Stimulated activated effector memory CD8-positive, alpha-beta T cell treated with anti-CD3 and anti-CD28 coated beads, Interleukin-12 subunit alpha, Interleukin-12 subunit beta, amount 100 ng/mL, for 72 hours (primary cell): Measurements from ENCODE around the gene CXCR3.
"Not testable (repeated sequence)": the region's sequence is repeated elsewhere in the genome, so short reads cannot be mapped to it uniquely, and the experiment has no call there.

ENCODE experiments used
- ATAC-seq: fragments of 150-1000 bp; cut with Tn5 transposase; 2 replicates; pipeline ENCODE4 v1.10.0; 2021
- DNase-seq, 2 donors: peaks; one replicate each; pipeline ENCODE4 v3.0.0; 2021 to 2022; ENCODE audit warnings: low spot score in 2 of 2
- H3K27ac Mint-ChIP-seq: one replicate; pipeline ENCODE4 v1.8.0; 2022; ENCODE audit warnings: mild to moderate bottlenecking, mixed read lengths
- H3K36me3 Mint-ChIP-seq: one replicate; pipeline ENCODE4 v1.8.0; 2022; ENCODE audit warnings: mild to moderate bottlenecking, mixed read lengths
- H3K4me1 Mint-ChIP-seq: one replicate; pipeline ENCODE4 v1.8.0; 2022; ENCODE audit warnings: mixed read lengths
- H3K4me3 Mint-ChIP-seq: one replicate; pipeline ENCODE4 v1.8.0; 2022; ENCODE audit warnings: mild to moderate bottlenecking, mixed read lengths
- H3K9me3 Mint-ChIP-seq: one replicate; pipeline ENCODE4 v1.8.0; 2022; ENCODE audit warnings: mixed read lengths

Gene CXCR3

GRCh38 chrX:71618303-71618721, at the start of gene CXCR3:
Gene CXCR3, minus strand, starts transcription at chrX:71618511. Its CDS starts 62 bp downstream, at chrX:71618449.
- peak; percentile 70 for ATAC-seq
- peaks cover 77% of the 10 kb centered on the region for H3K4me1 Mint-ChIP-seq

DNA sequence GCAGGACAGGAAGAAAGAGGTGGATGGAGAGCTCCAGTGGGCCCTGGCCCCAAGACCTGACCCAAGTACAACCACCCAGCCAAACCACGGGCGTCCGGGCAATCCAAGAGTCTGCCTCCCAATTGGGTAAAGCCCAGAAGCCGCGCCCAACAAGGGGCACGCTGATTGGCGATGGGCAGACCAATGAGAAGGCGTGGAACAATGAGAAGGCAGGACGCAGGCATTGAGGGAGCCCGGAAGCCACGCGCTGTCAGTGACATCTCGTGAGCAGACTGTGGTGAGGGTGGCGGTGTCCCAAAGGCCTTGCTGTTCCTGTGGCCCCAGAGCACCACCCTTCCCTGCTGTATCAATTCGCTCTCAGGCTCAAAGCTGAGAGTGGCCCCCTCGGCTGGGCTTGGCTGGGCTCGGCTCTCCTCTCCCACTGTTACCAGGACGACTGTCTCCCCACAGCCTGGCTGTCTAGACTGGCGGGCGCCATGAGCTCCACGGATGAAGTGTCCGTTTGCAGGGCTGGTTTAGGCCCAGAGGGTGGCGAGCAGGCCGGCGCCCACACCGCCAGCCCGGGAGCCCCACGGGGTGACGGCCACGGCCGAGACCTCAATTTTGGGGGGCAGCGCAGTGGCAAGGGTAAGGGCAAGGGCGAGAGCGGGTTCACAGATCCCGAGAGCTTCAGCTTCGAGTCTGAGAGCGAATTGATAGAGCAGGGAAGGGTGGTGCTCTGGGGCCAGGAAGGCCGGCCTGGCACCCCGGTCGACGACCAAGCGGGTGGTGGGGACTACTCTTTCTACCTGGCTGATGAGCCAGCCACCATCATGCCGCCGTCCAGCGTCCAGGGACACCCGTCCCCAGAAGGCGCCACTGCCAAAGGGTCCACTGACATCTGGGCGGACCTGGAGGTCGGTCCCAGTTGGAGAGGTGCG, 49.3 kb upstream of the CXCR3 start, which contains the start of gene LOC101059915:
TSS of gene LOC101059915 (plus strand) at position 219 of the 920 bp plus-strand sequence.
- no peak for ATAC-seq
- H3K27ac Mint-ChIP-seq, result no peak within 1 kb of the TSS
- no peaks in the 10 kb centered on the region for H3K9me3 Mint-ChIP-seq
- DNase-seq, result no peak
- no peaks in the 10 kb centered on the region for H3K36me3 Mint-ChIP-seq
- H3K4me1 Mint-ChIP-seq, result peaks cover 31% of the 10 kb centered on the region
- H3K4me3 Mint-ChIP-seq, result no peak within 1 kb of the TSS

More at GRCh38 chrX:71618303-71618721, at the start of gene CXCR3:
- no peaks in the 10 kb centered on the region for H3K9me3 Mint-ChIP-seq
- peak within 1 kb of the TSS; percentile 95 for H3K27ac Mint-ChIP-seq
- H3K36me3 Mint-ChIP-seq, result peaks cover 64% of the 10 kb centered on the region
- peak; percentile 41 to 80 for DNase-seq
- H3K4me3 Mint-ChIP-seq, result peak within 1 kb of the TSS; percentile 83

- H3K36me3 Mint-ChIP-seq, result no peaks in the 10 kb centered on the region
- ATAC-seq (no peak), DNase-seq (no peak)
- H3K4me1 Mint-ChIP-seq, result peaks cover 31% of the 10 kb centered on the region
- H3K9me3 Mint-ChIP-seq, result no peaks in the 10 kb centered on the region
- H3K4me3 Mint-ChIP-seq, result no peak overlapping the region
- H3K27ac Mint-ChIP-seq, result no peak overlapping the region
These were observed 48.2 kb upstream of the CXCR3 start for GRCh38 chrX:71666240-71667223.

GRCh38 chrX:71665747-71666146, 47.4 kb upstream of the CXCR3 start:
- DNase-seq (no peak), ATAC-seq (no peak)
- no peaks in the 10 kb centered on the region for H3K9me3 Mint-ChIP-seq
- H3K4me1 Mint-ChIP-seq, result peaks cover 29% of the 10 kb centered on the region
- no peak overlapping the region for H3K4me3 Mint-ChIP-seq
- no peak overlapping the region for H3K27ac Mint-ChIP-seq
- no peaks in the 10 kb centered on the region for H3K36me3 Mint-ChIP-seq

DNA sequence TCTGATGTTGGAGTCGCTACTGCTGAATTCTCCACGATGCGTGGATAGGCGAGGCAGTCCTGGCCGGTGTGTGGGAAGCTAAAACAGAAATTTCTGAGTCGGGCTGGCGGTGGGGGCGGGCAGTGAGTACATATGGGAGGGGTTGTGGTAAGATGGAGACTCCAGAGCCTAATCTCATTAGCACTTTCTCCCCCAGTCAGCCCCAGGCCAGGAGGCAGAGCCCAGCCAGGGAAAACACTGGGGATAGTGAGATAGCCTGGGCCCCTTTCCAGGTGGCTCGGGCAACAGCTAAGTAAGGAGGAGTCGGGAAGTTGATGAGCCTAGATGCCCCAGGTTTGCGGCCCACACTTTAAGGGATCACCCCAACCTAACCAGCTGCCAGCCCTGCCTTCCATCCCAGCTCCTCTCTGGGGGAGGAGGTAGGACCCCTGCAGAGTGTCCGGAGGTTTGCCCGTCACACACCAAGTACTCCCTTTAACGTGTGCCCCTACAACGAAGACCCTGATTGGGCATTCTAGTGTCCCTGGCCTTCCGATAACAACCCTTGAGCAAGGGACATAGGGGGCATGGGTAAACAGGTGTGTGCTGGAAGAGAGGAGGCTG, 46.7 kb upstream of the CXCR3 start:
- Mint-ChIP-seq H3K36me3 (no peaks in the 10 kb centered on the region), H3K4me3 (no peak overlapping the region), H3K27ac (no peak overlapping the region), H3K9me3 (no peaks in the 10 kb centered on the region), H3K4me1 (peaks cover 23% of the 10 kb centered on the region)
- DNase-seq, result no peak
- no peak for ATAC-seq

- H3K9me3 Mint-ChIP-seq, H3K4me3 Mint-ChIP-seq, H3K27ac Mint-ChIP-seq, DNase-seq, H3K36me3 Mint-ChIP-seq: not testable (repeated sequence)
- H3K4me1 Mint-ChIP-seq, result peaks cover 23% of the 10 kb centered on the region
- peak; percentile 72 for ATAC-seq
These were observed 45.9 kb upstream of the CXCR3 start for GRCh38 chrX:71664202-71664601.

DNA sequence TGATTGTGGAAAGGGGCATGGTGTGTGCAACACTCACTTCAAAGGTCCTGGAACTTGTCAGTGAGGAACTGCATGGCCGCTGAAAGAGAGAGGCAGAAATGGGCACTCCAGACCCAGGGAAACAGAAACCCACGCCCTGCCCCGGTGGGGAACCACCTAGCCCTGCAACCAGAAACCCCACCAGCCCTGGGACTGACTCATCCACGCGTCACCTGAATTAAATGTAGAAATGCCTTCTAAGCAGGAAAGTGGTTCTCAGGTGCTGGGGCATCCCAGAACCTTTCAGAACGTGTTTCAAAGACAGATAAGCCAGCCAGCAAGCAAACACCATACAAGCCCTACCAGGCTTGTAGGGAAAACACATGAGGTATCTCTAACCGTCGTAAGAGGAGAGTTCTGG, 44.9 kb upstream of the CXCR3 start:
- H3K36me3 Mint-ChIP-seq, H3K9me3 Mint-ChIP-seq, H3K27ac Mint-ChIP-seq: not testable (repeated sequence)
- DNase-seq, result peak in 1 of 2 donors; percentile 63
- H3K4me1 Mint-ChIP-seq, result peaks cover 23% of the 10 kb centered on the region
- ATAC-seq, result peak; percentile 60
- H3K4me3 Mint-ChIP-seq, result peak overlapping the region; percentile 74

GRCh38 chrX:71662654-71663053, 44.3 kb upstream of the CXCR3 start:
- not testable (repeated sequence) for H3K36me3 Mint-ChIP-seq, H3K27ac Mint-ChIP-seq, DNase-seq, H3K9me3 Mint-ChIP-seq
- H3K4me3 Mint-ChIP-seq, result peak overlapping the region; percentile 74
- peaks cover 23% of the 10 kb centered on the region for H3K4me1 Mint-ChIP-seq
- peak; percentile 59 for ATAC-seq

DNA sequence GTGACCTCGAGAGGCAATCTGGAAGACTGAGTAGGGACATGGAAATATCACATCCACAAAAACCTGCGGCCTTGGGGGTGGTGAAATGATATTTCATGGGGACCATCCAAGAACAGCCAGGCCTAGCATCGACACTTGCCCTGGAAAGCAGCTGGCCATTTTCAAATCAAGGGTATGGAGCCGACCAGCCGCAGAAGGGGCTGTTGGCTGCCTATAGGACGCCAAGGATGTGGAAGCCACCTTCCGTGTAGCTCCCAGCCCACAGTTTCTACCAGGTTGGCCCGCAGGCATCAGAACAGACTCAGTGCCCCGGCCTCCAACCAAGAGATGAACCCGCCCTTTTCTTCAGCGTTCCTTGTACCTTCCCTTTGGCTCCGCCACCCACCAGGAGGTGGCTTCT, 43.6 kb upstream of the CXCR3 start:
- H3K4me1 Mint-ChIP-seq, result peaks cover 23% of the 10 kb centered on the region
- DNase-seq (no peak), ATAC-seq (no peak)
- H3K27ac Mint-ChIP-seq, result no peak overlapping the region
- H3K36me3 Mint-ChIP-seq, result no peaks in the 10 kb centered on the region
- H3K9me3 Mint-ChIP-seq, result no peaks in the 10 kb centered on the region
- H3K4me3 Mint-ChIP-seq, result peak overlapping the region; percentile 74

GRCh38 chrX:71660562-71661416, 42.5 kb upstream of the CXCR3 start:
- H3K4me1 Mint-ChIP-seq, result peaks cover 23% of the 10 kb centered on the region
- H3K4me3 Mint-ChIP-seq, result no peak overlapping the region
- H3K27ac Mint-ChIP-seq, result no peak overlapping the region
- H3K36me3 Mint-ChIP-seq, result no peaks in the 10 kb centered on the region
- DNase-seq (no peak), ATAC-seq (no peak)
- H3K9me3 Mint-ChIP-seq, result no peaks in the 10 kb centered on the region

DNA sequence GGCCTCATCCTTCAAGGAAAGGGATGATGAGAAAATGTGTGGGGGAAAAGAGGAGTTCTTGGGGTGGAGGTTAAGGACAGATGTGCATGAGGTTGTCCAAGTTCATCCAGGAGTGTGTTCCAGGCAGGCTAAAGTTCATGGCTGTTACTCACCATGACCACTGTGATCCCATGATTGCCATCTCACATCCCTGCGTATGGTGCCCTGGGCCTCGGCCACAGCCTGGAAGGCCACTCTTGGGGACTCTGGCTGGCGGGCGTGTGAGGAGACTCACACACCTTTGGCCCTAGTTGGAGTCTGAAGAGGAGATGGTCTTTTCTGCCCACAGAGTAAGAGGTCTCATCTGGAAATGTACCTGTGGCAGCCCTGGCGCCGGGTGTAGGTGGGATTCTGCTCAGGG, 41.6 kb upstream of the CXCR3 start:
- Mint-ChIP-seq H3K27ac (no peak overlapping the region), H3K9me3 (no peaks in the 10 kb centered on the region), H3K4me3 (no peak overlapping the region), H3K4me1 (peaks cover 23% of the 10 kb centered on the region), H3K36me3 (no peaks in the 10 kb centered on the region)
- no peak for DNase-seq
- ATAC-seq, result no peak

DNA sequence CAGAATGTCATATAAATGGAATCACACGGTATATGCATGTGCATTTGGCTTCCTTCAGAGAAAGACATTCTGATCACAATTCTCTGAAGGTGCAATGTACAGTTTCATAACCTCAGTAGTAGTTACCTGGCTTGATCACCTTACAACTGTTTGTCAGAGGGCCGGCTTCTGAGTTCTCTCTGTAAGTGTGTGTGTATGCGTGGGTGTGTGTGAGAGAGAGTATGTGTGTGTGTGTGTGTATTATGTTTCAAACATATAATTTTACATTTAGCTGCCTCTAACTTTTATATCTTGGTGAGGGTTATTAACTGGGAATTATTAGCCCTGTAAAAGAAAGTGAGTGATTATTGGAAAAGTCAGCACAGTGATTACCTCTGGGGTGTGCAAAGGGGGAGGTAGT, 41.0 kb upstream of the CXCR3 start:
- Mint-ChIP-seq H3K4me3 (no peak overlapping the region), H3K9me3 (no peaks in the 10 kb centered on the region), H3K4me1 (peaks cover 23% of the 10 kb centered on the region), H3K27ac (no peak overlapping the region), H3K36me3 (no peaks in the 10 kb centered on the region)
- DNase-seq (no peak), ATAC-seq (no peak)

GRCh38 chrX:71657267-71657666, 39.0 kb upstream of the CXCR3 start:
- H3K36me3 Mint-ChIP-seq, result no peaks in the 10 kb centered on the region
- no peak for ATAC-seq
- DNase-seq, result no peak
- peaks cover 12% of the 10 kb centered on the region for H3K4me1 Mint-ChIP-seq
- H3K4me3 Mint-ChIP-seq, result no peak overlapping the region
- no peaks in the 10 kb centered on the region for H3K9me3 Mint-ChIP-seq
- no peak overlapping the region for H3K27ac Mint-ChIP-seq

DNA sequence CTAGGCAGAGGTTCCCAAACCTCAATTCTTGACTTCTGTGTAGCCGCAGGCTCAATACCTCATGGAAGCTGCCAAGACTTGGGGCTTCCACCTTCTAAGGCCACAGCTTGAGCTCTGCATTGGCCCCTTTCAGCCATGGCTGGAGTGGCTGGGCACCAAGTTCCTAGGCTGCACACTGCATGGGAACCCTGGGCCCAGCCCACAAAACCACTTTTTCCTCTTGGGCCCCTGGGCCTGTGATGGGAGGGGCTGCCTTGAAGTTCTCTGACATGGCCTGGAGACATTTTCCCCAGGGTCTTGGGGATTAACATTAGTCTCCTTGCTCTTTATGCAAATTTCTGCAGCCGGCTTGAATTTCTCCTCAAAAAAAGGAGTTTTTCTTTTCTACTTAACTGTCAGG, 35.0 kb upstream of the CXCR3 start:
- Mint-ChIP-seq H3K9me3 (no peaks in the 10 kb centered on the region), H3K4me1 (peaks cover 14% of the 10 kb centered on the region), H3K4me3 (no peak overlapping the region), H3K36me3 (no peaks in the 10 kb centered on the region), H3K27ac (no peak overlapping the region)
- no peak for ATAC-seq
- no peak for DNase-seq
